ENCODE measurements around the gene SLC25A20.

The SLC25A20 gene, protein sequence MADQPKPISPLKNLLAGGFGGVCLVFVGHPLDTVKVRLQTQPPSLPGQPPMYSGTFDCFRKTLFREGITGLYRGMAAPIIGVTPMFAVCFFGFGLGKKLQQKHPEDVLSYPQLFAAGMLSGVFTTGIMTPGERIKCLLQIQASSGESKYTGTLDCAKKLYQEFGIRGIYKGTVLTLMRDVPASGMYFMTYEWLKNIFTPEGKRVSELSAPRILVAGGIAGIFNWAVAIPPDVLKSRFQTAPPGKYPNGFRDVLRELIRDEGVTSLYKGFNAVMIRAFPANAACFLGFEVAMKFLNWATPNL

DNA sequence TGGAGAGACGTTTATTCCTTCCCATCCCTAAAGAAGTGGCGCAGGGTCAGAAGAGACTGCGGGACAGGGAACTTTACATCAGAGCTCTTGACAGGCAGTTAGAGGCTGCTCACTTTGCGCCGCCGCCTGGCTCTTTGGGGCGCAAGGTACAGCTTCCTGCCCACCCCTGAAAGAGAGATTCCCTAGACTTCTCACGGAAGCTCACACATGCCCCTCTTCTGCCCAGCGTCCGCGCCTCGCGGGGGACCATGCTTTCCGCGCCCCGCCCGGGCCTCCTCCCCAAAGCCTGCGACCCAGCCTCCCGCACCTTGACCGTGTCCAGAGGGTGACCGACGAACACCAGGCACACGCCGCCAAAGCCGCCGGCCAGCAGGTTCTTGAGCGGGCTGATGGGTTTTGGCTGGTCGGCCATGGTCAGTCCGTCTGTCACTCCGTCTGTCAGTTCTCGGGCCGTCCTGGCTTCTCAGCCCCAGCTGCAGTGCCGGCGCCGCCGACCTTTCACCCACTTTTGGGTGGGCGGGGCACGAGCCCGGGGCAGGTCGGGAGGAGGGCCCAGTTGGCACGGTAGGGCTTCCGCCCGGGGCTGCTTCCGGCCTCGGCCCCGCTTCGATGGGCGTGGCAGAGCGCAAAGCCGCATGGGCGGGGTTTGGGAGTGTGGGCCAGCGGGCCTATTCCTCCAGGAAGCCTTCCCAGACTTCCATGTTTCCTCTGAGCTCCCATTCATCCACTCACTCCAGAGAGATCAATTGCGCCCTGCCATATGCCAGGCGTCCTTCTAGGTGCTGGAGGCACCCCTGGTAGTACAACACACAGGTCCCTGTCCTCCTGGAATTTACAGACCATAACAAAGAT, at the start of gene SLC25A20:
Gene SLC25A20 (minus strand): TSS at position 500 of the 852 bp plus-strand sequence. CDS start 88 bp downstream, at position 412.
- DNase-seq (ENCODE audit: low read depth): peak; percentile 88
- H3K4me3 ChIP-seq (ENCODE audit: low read length): peak within 1 kb of the TSS; percentile 75
- TF ChIP-seq, protein P1, sequence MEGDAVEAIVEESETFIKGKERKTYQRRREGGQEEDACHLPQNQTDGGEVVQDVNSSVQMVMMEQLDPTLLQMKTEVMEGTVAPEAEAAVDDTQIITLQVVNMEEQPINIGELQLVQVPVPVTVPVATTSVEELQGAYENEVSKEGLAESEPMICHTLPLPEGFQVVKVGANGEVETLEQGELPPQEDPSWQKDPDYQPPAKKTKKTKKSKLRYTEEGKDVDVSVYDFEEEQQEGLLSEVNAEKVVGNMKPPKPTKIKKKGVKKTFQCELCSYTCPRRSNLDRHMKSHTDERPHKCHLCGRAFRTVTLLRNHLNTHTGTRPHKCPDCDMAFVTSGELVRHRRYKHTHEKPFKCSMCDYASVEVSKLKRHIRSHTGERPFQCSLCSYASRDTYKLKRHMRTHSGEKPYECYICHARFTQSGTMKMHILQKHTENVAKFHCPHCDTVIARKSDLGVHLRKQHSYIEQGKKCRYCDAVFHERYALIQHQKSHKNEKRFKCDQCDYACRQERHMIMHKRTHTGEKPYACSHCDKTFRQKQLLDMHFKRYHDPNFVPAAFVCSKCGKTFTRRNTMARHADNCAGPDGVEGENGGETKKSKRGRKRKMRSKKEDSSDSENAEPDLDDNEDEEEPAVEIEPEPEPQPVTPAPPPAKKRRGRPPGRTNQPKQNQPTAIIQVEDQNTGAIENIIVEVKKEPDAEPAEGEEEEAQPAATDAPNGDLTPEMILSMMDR (IDR thresholded peaks at IDR 0.05; ENCODE audit: insufficient read depth, low read depth, low read length, missing control alignments): no peak

DNA sequence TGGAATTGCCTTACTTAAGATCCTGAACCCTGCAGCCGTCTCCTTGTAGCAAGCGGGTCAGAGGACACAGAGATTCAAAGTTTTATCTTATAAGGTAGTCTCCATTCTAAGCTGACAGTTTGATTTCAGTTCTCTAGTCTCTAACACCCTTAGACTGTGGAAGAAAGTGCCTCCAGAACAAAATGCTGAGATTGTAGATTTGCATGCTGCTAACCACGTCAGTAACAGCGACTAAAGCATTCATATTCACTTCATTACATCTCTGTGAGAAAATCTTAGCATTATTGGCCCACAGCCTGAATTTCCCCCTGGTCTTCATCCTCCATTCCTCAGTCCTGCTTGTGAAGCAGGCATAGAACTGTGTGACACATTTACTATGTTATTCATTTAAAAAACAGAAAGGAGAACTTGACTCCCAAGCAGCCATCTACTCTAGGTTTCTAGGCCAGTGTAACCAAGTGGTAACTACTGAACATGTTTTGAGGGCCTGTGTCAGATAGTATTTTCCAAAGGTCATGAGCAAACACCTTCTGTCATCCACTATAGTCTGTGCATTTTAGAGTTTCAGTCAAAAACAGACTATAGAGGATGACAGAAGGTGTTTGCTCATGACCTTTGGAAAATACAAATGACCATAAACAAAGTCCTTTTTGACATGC, 47.3 kb upstream of the SLC25A20 start:
- TF ChIP-seq, protein P1 (IDR thresholded peaks at IDR 0.05; ENCODE audit: insufficient read depth, low read depth, low read length, missing control alignments): no peak
- no peak overlapping the region for H3K4me3 ChIP-seq (ENCODE audit: low read length)
- no peak for DNase-seq (ENCODE audit: low read depth)

DNA sequence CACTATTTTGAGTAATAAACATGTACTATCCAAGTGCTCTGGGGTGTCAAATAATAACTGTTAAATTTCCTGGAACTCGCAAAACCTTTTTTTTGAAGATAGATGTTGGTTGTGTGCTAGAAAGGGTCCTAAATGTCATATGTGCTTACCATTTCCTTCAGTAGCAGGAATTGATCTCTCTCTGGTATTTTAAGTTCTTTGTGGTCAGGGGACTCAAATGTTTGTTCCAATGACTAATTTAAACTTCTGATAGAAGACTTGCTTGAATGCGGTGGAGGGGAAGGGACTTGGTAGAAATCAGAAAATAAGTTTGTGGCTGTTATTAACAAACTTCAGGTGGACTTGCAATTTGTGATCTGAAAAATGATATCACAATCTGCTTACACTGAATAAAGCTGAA, 46.8 kb upstream of the SLC25A20 start:
- DNase-seq (ENCODE audit: low read depth): no peak
- H3K4me3 ChIP-seq (ENCODE audit: low read length): no peak overlapping the region
- TF ChIP-seq, protein P1 (IDR thresholded peaks at IDR 0.05; ENCODE audit: insufficient read depth, low read depth, low read length, missing control alignments): no peak

DNA sequence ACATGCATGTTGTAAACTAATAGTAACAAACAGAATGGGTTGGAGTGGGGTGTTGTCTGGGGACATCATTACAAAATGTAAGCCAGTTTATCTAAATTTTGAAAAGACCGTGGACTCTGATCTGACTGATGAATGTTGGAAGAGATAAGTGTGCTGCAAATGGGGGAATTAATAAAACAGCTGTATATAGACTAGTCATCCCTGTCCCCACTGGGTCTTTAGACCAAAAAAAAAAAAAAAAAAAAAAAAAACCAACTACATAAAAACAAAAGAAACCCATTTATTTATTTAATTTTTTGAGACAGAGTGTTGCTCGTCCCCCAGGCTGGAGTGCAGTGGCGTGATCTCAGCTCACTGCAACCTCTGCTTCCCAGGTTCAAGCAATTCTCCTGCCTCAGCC, 40.0 kb upstream of the SLC25A20 start:
- no peak for DNase-seq (ENCODE audit: low read depth)
- TF ChIP-seq, protein P1 (IDR thresholded peaks at IDR 0.05; ENCODE audit: insufficient read depth, low read depth, low read length, missing control alignments): no peak
- H3K4me3 ChIP-seq (ENCODE audit: low read length): no peak overlapping the region

DNA sequence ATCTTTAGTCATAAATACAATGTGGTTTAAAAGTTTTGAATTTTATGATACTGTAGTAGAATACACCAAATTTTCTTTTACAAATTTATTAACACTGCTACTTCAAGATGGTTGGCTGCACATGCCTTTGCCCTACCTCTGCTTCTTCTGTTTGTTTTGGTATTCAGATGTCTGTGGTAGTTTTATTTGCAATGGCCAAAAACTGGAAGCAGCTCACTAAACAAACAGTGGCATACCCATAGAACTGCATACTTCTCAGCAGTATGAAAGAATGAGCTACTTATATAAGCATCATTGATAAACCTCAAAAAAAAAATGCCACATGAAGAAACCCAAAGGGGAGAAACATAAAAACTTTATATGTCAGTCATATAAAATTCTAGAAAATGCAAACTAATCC, 39.5 kb upstream of the SLC25A20 start:
- no peak overlapping the region for H3K4me3 ChIP-seq (ENCODE audit: low read length)
- DNase-seq (ENCODE audit: low read depth): no peak
- TF ChIP-seq, protein P1 (IDR thresholded peaks at IDR 0.05; ENCODE audit: insufficient read depth, low read depth, low read length, missing control alignments): no peak

DNA sequence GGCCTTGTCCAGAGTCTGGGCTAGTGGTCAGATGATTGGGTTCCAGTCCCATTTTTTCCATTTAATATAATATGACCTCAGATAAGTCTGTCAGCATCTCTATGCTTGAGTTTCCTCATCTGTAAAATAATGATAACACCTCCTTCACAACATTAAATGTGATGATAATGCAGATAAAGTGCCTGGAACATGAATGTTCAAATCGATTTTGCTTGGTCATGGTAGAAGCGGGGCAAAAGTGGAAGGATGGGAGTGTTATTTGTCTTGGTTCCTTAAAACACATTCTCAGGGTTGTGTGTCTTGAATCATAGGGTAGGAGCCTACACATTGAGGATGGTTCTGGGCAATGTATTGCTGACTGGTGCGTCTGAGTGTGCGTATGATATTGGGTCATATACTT, 36.8 kb upstream of the SLC25A20 start:
- DNase-seq (ENCODE audit: low read depth): no peak
- TF ChIP-seq, protein P1 (IDR thresholded peaks at IDR 0.05; ENCODE audit: insufficient read depth, low read depth, low read length, missing control alignments): no peak
- no peak overlapping the region for H3K4me3 ChIP-seq (ENCODE audit: low read length)
